GM12891 (cell line): ENCODE results near the gene LRRC10B.
"Not testable (repeated sequence)": the region's sequence is repeated elsewhere in the genome, so short reads cannot be mapped to it uniquely, and the experiment has no call there.

Experiments used
- DNase-seq: peaks from one replicate; pipeline ENCODE4 v3.0.0; 2011; ENCODE audit warnings: low spot score; ENCODE audit not compliant: insufficient read length
- FAIRE-seq: peaks from 2 replicates; lab custom pipeline; 2011; peaks lifted over from hg19 to GRCh38; lab: Jason Lieb, UNC
- PAX5 ChIP-seq: IDR thresholded peaks from 2 replicates; pipeline ENCODE4 v1.6.1; 2011; ENCODE audit warnings: low read length, moderate library complexity, mild to moderate bottlenecking; ENCODE audit not compliant: insufficient read depth, severe bottlenecking
- POLR2A ChIP-seq: IDR thresholded peaks from 2 replicates; pipeline ENCODE4 v1.6.1; 2011; ENCODE audit warnings: low read depth, low read length, control low read depth
- POLR2AphosphoS5 ChIP-seq: IDR thresholded peaks from 2 replicates; pipeline ENCODE4 v1.6.1; 2011; ENCODE audit warnings: low read depth, low read length, control low read depth
- POU2F2 ChIP-seq: IDR thresholded peaks from 2 replicates; pipeline ENCODE4 v1.6.1; 2011; ENCODE audit warnings: low read depth, mild to moderate bottlenecking, control low read depth, low read length, moderate library complexity
- SPI1 ChIP-seq: IDR thresholded peaks from 2 replicates; pipeline ENCODE4 v1.6.1; 2011; ENCODE audit warnings: low read depth, low read length, control low read depth
- TAF1 ChIP-seq: IDR thresholded peaks from 2 replicates; pipeline ENCODE4 v1.6.1; 2011; ENCODE audit warnings: low read depth, low read length, control low read depth

The LRRC10B gene

DNA sequence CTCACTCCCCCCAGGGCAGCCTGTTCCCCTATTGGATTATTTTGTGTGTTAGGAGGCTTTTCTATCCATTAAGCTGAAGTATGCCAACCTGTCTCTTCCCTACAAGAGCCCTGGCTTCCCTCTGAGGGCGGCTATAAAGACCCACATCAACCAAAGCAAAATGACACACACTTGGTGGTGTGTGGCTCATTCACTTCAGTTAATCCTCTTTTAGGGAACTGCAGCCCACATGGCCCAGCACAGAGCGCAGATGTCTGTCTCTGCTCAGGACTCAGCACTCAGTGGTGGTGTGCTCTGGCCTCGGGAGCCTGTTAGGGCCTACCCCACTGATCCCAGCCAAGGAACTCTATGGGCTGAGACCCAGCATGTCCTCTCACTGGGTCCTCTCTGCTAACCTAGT lies 32.2 kb upstream of the LRRC10B start:
- TF ChIP-seq PAX5 (no peak), POU2F2 (no peak)
- DNase-seq (no peak), FAIRE-seq (peak; percentile 28)

- no peak for DNase-seq
- no peak for TF ChIP-seq PAX5
- no peak for TF ChIP-seq POLR2A
- TF ChIP-seq TAF1: no peak
- no peak for TF ChIP-seq SPI1
- TF ChIP-seq POU2F2: no peak
- TF ChIP-seq POLR2AphosphoS5: no peak
- FAIRE-seq: no peak
Measured at GRCh38 chr11:61477126-61477525, 31.4 kb upstream of the LRRC10B start.

DNA sequence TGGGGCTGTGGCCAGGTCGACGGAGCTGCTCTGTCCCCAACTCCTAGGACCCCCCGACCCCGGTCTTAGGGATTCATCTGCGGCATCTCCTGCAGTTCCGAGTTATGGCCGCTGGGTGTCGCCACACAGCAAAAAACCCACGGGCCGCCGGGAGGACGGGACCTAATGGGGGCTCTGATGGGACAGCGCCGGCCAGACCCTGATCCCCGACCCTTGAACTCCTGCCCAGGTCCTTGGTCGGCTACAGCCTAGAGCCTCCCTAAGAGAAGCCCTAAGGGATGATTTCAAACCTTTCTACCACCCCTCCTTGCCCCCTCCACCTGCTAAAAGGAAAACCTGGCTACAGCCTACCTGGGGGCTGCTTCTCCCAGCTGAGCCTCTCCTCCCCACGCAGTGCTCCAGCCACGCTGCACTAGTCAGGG lies 30.8 kb upstream of the LRRC10B start:
- peak; percentile 68 for DNase-seq
- peak; percentile 68 for FAIRE-seq
- TF ChIP-seq POLR2A (no peak), POU2F2 (no peak), TAF1 (no peak), PAX5 (no peak), SPI1 (no peak), POLR2AphosphoS5 (no peak)

DNA sequence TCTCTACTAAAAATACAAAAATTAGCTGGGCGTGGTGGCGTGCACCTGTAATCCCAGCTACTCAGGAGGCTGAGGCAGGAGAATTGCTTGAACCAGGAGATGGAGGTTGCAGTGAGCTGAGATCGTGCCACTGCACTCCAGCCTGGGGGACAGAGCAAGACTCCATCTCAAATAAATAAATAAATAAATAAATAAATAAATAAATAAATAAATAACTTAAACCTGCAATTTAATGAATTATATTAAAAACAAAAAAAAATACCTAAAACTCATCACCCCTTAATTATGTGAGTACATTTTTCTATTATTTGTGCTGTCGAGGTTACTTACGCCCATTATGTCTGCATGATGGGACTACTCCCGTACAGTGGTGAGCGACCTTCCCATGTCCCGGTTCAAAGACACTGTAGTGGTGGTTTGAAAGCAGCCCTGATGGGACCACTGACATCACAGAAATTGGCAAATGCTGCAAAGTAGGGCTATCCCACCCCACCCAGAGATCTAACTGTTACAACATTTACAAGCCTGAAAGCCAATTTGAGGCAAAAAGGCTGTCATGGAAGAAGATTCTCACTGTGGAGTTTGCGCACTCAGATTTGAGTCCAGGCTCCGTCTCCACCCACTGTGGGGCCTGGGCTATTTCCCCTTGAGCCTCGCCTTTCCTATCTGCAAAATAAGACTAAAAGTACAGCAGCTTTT lies 29.0 kb upstream of the LRRC10B start:
- not testable (repeated sequence) for FAIRE-seq, DNase-seq

DNA sequence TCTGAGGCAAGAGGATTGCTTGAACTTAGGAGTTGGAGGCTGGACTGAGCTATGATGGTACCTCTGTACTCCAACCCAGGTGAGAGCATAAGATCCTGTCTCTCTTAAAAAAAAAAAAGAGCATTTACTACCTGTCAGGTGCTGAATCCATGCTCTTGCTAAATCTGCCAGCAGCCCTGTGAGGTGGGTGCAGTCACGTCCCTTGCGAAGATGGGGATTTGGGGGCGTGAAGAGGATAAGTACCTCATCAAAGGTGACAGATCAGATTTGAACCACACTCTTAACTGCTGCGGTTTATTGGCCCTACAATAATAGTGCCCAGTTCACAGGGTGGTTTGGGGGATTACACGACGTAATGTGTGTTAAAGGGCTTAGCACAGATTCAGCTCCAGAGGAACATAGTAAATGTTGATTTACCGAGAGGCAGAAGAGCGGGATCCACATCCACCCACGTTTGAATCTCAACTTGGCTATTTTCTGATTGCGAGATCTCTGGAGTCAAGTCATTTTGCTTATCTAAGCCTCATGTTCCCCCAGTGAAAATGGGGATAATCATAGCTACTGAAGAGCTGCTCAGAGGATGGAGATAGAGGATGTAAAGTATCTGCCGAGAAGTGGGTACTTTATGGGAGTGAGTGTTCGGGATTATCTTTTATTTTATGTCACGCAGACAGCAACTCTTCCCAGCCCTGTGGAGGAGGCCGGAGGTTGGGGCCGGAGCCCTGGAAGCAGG lies 28.1 kb upstream of the LRRC10B start:
- DNase-seq (no peak), FAIRE-seq (no peak)
- no peak for TF ChIP-seq TAF1
- no peak for TF ChIP-seq POU2F2
- no peak for TF ChIP-seq POLR2A

GRCh38 chr11:61480994-61481335 lies 27.6 kb upstream of the LRRC10B start:
- FAIRE-seq: no peak
- no peak for DNase-seq
- TF ChIP-seq POU2F2: no peak
- TF ChIP-seq SPI1: no peak
- TF ChIP-seq TAF1: no peak
- TF ChIP-seq POLR2AphosphoS5: no peak
- TF ChIP-seq POLR2A: no peak
- TF ChIP-seq PAX5: no peak

DNA sequence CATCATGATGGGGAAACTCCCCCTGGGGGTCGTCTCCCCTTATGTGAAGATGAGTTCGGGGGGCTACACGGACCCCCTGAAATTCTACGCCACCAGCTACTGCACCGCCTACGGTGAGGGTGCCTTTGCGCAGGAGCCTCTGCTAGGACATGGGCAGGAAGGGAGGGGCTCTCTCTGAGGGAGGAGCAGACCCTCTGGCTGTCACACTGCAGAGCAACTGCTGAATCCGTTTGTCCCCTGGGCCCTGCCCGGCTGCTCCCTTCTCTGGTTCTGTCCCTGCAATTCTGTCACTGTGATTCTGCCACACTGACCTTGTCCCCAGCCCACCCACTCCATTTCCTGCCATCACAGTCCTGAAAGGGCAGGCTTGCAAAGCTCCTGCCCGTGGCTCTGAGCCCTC lies 26.7 kb upstream of the LRRC10B start:
- DNase-seq: no peak
- FAIRE-seq: no peak
- TF ChIP-seq POLR2AphosphoS5: no peak
- no peak for TF ChIP-seq POU2F2
- no peak for TF ChIP-seq TAF1
- no peak for TF ChIP-seq POLR2A
- TF ChIP-seq PAX5: no peak
- TF ChIP-seq SPI1: no peak

DNA sequence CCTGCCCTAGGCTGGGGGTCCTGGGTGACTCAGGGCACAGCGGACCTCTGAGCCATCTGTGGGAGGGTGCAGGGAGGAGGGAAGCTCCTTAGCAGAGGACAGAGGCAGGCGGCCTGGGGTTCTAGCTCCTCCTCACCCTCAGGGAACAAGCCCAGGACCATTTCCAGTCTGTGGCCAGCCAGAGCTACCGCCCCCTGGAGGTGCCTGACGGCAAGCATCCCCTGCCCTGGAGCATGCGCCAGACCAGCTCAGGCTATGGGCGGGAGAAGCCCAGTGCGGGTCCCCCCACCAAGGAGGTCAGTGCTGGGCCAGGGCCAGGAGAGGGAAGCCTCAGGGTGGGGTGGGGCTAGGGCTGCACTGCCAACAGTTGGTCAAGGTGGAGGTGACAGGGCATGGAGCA lies 26.0 kb upstream of the LRRC10B start:
- DNase-seq (no peak), FAIRE-seq (no peak)

DNA sequence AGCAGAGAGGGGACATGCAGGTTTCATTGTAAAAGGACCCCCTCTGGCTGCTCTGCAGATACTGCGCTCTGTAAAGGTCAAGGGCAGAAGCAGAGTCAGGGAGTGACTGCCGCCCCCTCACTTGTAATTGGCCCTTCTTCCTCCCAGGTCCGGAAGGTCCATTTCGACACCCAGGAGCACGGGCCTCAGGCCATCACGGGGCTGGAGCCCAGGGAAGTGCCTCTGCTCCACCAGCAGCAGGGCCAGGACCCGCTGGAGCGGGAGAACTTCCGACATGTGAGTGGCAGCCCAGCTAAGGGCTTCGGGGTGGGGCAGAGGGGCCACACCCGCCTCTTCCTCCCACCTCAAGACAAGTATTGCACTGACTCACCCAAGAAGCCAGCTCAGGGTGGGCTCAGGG lies 24.0 kb upstream of the LRRC10B start:
- FAIRE-seq (no peak), DNase-seq (no peak)
- TF ChIP-seq TAF1 (no peak), POU2F2 (no peak), POLR2AphosphoS5 (no peak)

More for the DNA sequence above, 26.0 kb upstream of the LRRC10B start:
- TF ChIP-seq POLR2AphosphoS5 (no peak), POLR2A (no peak), SPI1 (no peak), POU2F2 (no peak), TAF1 (no peak), PAX5 (no peak)

DNA sequence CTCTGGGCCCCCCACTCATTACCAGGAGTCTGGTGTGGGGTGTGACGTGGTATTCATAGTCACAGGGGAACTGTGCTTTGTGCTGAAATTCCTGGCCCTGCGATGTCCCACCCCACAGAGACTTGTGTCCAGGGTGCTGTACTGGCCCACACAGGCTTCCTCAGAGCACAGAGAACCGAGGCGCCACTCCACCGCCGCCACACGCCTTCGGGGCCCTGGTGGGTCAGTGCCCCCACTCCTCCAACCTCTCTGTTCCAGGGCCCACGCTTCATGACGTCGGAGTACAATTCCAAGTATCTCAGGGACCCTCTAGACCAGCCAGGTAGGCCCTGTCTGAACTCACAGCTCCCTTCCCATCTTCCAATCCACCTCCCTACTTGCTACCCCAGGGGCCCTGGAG lies 23.5 kb upstream of the LRRC10B start:
- TF ChIP-seq TAF1 (no peak), SPI1 (no peak), PAX5 (no peak), POU2F2 (no peak), POLR2AphosphoS5 (no peak), POLR2A (no peak)
- FAIRE-seq: no peak

DNA sequence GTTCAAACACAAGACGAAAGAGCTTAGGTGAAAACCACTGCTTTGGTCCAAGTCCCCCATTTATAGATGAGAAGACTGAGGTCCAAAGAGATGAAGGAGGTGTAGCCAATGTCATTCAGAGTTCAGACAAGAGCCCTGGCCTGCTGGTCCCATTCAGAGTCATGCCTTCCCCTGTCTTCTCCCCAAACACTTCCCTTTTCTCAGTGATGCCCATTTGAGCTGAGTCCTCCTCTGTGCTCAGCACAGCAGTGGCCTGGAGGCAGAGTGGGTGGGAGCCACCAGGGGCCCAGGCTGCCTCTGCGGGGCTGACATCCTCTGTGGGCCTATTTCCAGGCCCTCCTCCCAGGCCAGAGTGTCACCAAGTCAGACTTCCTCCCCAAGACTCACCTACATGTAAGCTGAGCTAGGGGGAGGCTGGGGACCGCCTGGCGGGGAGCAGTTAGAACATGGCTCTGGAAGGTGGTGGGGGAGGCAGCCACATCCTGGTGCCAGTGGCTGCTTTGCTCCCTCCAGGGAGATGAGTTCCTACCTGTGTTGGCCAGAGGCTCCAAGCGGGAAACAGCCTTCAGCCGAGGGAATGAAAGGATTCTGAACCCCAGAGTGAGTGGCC lies 22.4 kb upstream of the LRRC10B start:
- FAIRE-seq: no peak
- no peak for DNase-seq
- TF ChIP-seq TAF1 (no peak), POU2F2 (no peak), SPI1 (no peak), POLR2AphosphoS5 (no peak), PAX5 (no peak), POLR2A (no peak)

More for the DNA sequence above, 23.5 kb upstream of the LRRC10B start:
- no peak for DNase-seq

DNA sequence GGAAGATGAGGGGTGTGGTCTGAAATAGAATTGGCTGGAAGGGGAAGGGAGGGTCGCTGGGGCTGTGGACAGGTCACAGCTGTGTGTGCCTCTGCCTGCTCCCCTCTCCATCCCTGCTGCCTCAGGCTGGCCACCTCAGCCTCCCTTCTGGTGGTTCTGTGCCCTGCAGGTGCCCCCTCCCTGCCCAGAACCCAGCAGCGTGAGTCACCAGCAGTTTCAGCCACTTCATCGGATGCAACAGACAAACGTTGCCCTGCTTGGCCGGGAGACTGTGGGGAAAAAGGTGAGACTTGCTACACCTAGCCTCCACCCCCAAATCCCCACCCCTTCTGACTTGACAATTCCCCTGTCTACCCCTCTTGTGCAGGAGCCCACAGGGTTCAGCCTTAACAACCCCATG lies 21.8 kb upstream of the LRRC10B start:
- no peak for FAIRE-seq
- TF ChIP-seq POLR2AphosphoS5 (no peak), POU2F2 (no peak), POLR2A (no peak), PAX5 (no peak), TAF1 (no peak), SPI1 (no peak)
- no peak for DNase-seq
